ENCODE data around the gene SH3BGRL2. TPM values are rescaled to one million over a fixed set of nuclear protein-coding genes. Genes with fewer than 3 reads are reported as not detected.
"Not testable (repeated sequence)": the region's sequence is repeated elsewhere in the genome, so short reads cannot be mapped to it uniquely, and the experiment has no call there.

The SH3BGRL2 gene
- total RNA-seq, 1 experiment from 2014 or later, result 13.8 TPM

- H3K9me3 Mint-ChIP-seq, result peaks cover 38% of the 10 kb centered on the region
- ChIA-PET CTCF (no interaction called here), POLR2A (no interaction called here)
Observed at GRCh38 chr6:79742030-79742429, 110.9 kb downstream of the SH3BGRL2 start.

GRCh38 chr6:79745282-79745681 is 114.2 kb downstream of the SH3BGRL2 start:
- not testable (repeated sequence) for DNase-seq (ENCODE audit: low spot score)

More at GRCh38 chr6:79742030-79742429, 110.9 kb downstream of the SH3BGRL2 start:
- no peak overlapping the region for H3K4me3 Mint-ChIP-seq
- H3K36me3 Mint-ChIP-seq, result peaks cover 11% of the 10 kb centered on the region
- H3K27ac Mint-ChIP-seq, result no peak overlapping the region
- TF ChIP-seq ZNF219 (CRISPR knock-in tag; IDR thresholded peaks at IDR 0.05; ENCODE audit: borderline replicate concordance) (no peak), STAT6 (CRISPR knock-in tag; conservative IDR thresholded peaks at IDR 0.05; ENCODE audit: low read depth) (no peak), ZNF121 (CRISPR knock-in tag; IDR thresholded peaks at IDR 0.05) (no peak), ESRRA (CRISPR knock-in tag; IDR thresholded peaks at IDR 0.05; ENCODE audit: borderline replicate concordance) (no peak), CDX4 (CRISPR knock-in tag; IDR thresholded peaks at IDR 0.05; ENCODE audit: borderline replicate concordance) (no peak), ZNF425 (CRISPR knock-in tag; conservative IDR thresholded peaks at IDR 0.05) (no peak), JAZF1 (CRISPR knock-in tag; IDR thresholded peaks at IDR 0.05) (no peak), ZBTB43 (CRISPR knock-in tag; IDR thresholded peaks at IDR 0.05) (no peak), ZNF138 (CRISPR knock-in tag; conservative IDR thresholded peaks at IDR 0.05) (no peak), HMGA2 (CRISPR knock-in tag; IDR thresholded peaks at IDR 0.05) (no peak), ERG (CRISPR knock-in tag; IDR thresholded peaks at IDR 0.05) (no peak), ETV6 (CRISPR knock-in tag; IDR thresholded peaks at IDR 0.05) (no peak), MAX (CRISPR knock-in tag; IDR thresholded peaks at IDR 0.05) (no peak), ELF4 (CRISPR knock-in tag; IDR thresholded peaks at IDR 0.05; ENCODE audit: low read depth) (no peak), TCF7 (CRISPR knock-in tag; IDR thresholded peaks at IDR 0.05; ENCODE audit: low read depth) (no peak), GABPB1 (CRISPR knock-in tag; IDR thresholded peaks at IDR 0.05) (no peak), TEAD4 (CRISPR knock-in tag; IDR thresholded peaks at IDR 0.05) (no peak), USF1 (CRISPR knock-in tag; IDR thresholded peaks at IDR 0.05) (no peak), CREB1 (CRISPR knock-in tag; IDR thresholded peaks at IDR 0.05) (no peak)
- H3K4me1 Mint-ChIP-seq, result no peaks in the 10 kb centered on the region
- peaks cover 4% of the 10 kb centered on the region; the same call in 1 of the 2 replicates for H3K27me3 Mint-ChIP-seq (ENCODE audit: low read depth)
- DNase-seq (ENCODE audit: low spot score) (no peak), ATAC-seq (no peak)

GRCh38 chr6:79746325-79746724 is 115.2 kb downstream of the SH3BGRL2 start:
- Mint-ChIP-seq H3K9me3 (peaks cover 32% of the 10 kb centered on the region), H3K36me3 (peaks cover 11% of the 10 kb centered on the region)
- CTCF ChIA-PET; H3K4me1 Mint-ChIP-seq; DNase-seq (ENCODE audit: low spot score); H3K27ac Mint-ChIP-seq; H3K27me3 Mint-ChIP-seq (ENCODE audit: low read depth); POLR2A ChIA-PET; ATAC-seq; H3K4me3 Mint-ChIP-seq: not testable (repeated sequence)

More at GRCh38 chr6:79745282-79745681, 114.2 kb downstream of the SH3BGRL2 start:
- H3K36me3 Mint-ChIP-seq, result peaks cover 11% of the 10 kb centered on the region
- CTCF ChIA-PET; H3K27ac Mint-ChIP-seq; H3K4me3 Mint-ChIP-seq; POLR2A ChIA-PET; ATAC-seq; H3K27me3 Mint-ChIP-seq (ENCODE audit: low read depth); H3K4me1 Mint-ChIP-seq: not testable (repeated sequence)
- H3K9me3 Mint-ChIP-seq, result peaks cover 35% of the 10 kb centered on the region
